ENCODE data around the gene SLIT1.

SLIT1 gene

DNA sequence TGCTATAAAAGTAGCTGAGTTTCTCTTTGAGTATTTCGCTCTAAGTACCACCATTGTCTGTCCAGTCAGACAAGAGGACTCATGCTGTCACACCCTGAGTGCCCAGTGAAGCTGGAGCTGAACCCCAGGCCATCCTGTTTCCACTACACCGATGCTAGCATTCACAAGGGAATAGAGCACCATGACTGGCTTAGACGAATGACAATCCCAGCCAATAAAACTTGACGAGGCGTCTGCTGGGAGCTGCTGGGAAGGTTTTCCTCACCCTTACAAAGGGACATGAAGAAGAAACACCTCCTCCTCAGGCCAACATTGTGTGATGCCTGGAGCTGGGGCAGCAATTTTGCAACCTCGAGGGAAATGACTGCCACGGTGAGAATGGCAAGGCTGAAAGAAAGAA lies 17.5 kb upstream of the SLIT1 start:
- DNase-seq (ENCODE audit: low read depth in 1 of 2, low spot score in 1 of 2), result no peak

GRCh38 chr10:97200616-97201015 lies 14.9 kb upstream of the SLIT1 start:
- DNase-seq (ENCODE audit: low read depth in 1 of 2, low spot score in 1 of 2), result no peak

DNA sequence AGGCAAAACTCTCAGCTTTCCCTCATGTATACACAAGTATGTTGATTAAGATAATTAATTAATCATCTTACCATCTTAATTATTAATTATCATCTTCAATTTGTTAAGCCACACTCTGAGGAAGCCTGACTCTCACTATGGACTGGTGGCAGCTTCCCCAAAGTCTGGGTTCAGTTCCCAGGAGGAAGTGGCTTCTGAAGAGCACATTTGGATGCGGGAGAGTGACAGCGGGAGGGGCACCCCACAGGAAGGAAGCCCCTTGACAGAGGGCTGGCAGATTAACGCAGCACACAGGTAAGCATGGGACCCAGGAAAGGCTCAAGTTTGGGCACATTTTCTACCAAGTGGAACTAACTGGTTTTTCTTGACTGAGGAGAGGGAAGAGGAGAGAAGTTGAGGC lies 13.4 kb upstream of the SLIT1 start:
- DNase-seq (ENCODE audit: low read depth in 1 of 2, low spot score in 1 of 2), result no peak

GRCh38 chr10:97197030-97197500 lies 11.3 kb upstream of the SLIT1 start:
- no peak for DNase-seq (ENCODE audit: low read depth in 1 of 2, low spot score in 1 of 2)

DNA sequence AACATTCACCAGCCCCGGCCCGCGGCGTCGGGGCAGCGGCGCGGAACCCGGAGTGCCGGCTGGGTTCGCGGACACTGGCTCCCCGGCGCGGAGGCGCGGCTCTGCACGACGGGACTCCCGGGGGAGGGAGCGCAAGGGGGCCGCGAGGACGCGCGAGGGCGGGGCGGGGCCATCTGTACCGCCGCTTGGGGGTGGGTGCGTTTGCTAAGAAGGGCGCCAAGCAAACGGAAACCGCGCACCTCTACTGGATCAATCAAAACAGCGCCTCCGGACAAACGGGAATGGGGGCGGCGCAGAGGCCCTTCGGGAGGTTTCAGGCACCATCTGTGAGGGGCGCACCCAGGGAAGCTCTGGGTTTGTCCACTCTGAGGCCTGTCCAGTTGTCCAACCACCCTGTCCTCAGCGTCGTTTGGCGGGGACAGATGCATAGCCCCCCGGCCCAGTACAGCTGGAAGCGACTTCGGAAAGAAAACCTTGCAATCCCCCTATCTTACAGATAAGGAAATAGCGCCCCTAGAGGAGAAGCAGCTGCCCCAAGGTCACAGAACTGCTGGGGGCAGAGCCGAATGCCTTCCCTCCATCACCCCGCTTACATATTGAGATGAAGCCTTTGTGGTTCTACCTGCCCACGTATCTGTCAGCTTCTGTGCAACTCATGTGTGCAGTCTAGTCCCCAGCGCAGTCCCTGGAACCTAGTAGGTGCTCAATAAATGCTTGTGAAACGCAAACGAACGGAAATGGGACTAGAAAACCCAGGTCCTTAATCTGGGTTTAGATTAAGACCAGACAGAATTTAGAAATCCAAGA lies 10.7 kb upstream of the SLIT1 start:
- peak; percentile 19 to 36 for DNase-seq (ENCODE audit: low read depth in 1 of 2, low spot score in 1 of 2)

DNA sequence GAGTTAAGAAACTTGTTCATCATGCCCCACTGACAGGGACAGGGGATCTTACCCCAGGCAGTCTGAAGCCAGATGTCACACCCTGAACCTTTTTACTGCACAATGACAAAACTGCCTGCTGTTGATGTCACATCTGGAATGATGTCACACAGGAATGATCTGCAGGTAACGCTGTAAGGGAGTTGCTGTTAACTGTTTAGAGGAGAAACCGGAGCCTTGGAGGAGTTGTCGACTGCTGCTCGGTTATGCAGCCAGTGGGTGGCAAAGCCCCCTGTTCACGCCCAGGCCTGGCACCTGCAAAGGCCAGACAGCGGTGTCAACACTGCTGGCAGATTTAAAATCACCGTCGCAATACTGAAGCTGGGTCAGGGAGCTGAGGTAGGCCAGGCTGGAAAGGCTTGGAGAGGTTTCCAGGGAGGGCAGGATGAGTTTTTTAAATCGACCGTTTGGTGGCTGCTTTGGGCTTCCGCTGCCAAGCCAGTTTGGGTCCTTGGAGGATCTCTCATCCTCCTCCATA lies 10.0 kb upstream of the SLIT1 start:
- no peak for DNase-seq (ENCODE audit: low read depth in 1 of 2, low spot score in 1 of 2)

DNA sequence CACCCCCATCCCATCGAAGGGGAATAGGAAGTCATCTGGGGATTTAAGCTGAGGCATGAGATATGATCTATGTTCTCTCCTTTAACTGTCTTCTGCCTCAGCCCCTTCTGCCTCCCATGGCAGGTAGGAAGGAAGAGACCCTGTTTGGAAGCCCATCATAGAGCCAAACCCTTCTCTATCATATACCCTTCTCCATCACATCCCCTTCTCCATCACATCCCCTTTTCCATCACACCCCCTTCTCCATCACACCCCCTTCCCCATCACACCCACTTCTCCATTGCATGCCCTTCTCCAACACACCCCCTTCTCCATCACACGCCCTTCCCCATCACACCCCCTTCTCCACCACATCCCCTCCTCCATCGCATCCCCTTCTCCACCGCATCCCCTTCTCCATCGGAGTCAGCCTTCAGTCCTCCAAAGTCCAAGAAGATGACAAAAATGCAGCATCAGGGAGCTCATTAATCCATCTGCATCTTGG lies 7.2 kb upstream of the SLIT1 start:
- no peak for DNase-seq (ENCODE audit: low read depth in 1 of 2, low spot score in 1 of 2)

DNA sequence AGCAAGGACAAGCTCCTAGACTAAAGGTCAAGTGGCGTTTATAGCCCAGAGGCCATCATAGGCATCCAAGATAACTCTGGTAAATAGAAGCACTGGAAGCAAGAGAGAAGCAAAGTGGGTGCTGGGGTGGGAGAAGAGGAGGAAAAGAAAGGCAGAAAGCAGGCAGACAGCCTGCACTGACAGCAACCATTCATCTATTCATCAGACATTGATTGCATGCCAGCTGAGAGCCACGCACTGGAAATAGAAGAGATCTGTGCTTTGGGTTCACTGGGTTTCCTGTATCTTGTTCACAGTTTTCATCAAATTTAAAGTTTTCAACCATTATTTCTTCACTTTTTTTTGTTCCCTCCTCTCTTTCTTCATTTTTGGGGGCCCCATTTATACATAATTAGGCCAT lies 4.7 kb upstream of the SLIT1 start:
- DNase-seq (ENCODE audit: low read depth in 1 of 2, low spot score in 1 of 2), result no peak

DNA sequence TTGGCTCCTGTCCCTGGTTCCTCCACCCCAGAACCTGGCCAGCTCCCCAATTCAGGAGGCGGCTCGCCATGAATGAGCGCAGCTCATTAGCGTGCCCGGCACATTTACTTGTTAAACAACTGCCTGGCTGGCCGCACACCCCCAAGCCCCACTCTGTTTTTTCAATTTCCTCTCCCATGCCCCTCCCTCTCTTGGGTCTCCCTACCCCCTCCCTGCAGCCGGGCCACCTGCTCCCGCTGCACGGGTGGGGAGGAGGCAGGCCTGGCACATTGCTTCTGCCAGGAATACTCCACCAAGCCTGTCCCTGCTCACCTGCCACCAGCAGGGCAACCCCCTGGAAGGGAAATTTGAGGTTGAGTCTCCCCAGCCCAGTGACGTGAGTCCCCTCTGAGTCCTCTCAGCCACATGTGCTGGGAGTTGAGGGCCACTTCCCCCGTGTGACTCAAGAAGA lies 2.5 kb upstream of the SLIT1 start:
- no peak for DNase-seq (ENCODE audit: low read depth in 1 of 2, low spot score in 1 of 2)

DNA sequence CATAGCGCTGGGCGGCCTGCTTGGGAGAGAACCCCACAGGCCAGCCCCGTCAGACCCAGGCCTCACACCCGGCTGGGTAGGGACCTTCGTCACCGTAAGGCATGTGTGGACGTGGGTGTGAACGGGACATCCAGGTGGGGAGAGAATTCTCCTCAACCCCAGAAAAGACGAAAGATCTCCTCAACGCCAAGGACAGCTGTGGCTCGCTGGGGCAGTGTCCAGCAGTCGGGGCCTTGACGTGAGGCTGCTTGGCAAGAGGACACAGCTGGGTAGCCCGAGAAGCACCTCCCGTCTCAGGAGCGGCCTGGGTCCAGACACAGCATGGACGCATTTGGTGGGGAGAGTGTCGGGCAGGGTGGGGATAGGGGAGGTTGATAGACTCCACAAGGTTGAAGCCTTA lies 1.2 kb upstream of the SLIT1 start:
- DNase-seq (ENCODE audit: low read depth in 1 of 2, low spot score in 1 of 2), result no peak

DNA sequence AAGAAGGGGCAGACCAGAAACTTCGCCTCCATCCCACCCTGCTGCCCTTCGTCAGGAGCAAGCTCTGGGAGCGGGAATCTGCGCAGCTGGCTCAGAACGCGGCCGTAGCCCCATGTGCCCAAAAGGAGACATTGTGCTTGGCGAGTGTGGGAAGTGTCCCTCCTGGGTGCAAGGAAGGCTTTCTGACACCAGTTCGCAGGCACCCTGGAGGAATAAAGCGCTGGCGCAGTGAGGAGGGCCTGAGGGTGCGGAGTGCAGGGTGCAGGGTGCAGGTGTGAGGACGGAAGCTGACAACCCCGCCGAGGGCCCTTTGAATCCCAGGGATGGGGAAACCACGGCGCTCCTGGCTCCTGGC lies 811 bp downstream of the SLIT1 start:
- no peak for DNase-seq (ENCODE audit: low read depth in 1 of 2, low spot score in 1 of 2)

GRCh38 chr10:97183314-97183713 lies 2.4 kb downstream of the SLIT1 start:
- no peak for DNase-seq (ENCODE audit: low read depth in 1 of 2, low spot score in 1 of 2)

DNA sequence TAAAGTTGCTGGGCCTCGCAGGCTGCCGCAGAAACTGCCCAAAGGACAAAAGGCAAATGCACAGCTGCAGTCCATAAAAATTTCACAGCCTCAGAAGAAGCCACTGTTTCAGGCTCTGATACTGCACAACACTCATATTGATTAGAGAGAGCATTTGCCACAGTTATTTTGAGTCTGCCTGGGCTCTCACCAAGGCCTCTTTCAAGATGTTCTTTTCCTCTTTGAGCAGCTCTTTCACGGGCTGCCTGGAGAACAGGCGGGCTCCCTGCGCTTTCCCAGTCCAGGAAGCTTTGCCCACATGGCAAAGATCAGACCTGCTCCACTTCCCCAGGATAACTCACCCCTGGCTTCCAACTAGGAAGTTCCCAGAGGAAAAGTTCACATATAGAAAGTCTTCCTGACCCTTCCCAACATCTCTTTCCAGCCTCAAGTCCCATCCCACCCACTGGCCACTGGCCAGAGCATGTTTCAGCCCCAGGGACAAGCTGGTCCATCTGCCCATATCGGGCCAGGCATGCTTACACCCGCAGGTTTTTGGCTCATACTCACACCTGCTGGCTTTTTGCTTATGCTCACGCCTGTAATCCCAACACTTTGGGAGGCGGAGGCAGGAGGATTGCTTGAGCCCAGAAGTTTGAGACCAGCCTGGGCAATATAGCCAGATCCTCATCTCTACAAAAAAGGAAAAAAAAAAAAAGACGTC lies 3.3 kb downstream of the SLIT1 start:
- DNase-seq (ENCODE audit: low read depth in 1 of 2, low spot score in 1 of 2), result no peak

GRCh38 chr10:97180986-97181385 lies 4.8 kb downstream of the SLIT1 start:
- DNase-seq (ENCODE audit: low read depth in 1 of 2, low spot score in 1 of 2), result no peak

GRCh38 chr10:97180363-97180755 lies 5.4 kb downstream of the SLIT1 start:
- no peak for DNase-seq (ENCODE audit: low read depth in 1 of 2, low spot score in 1 of 2)

DNA sequence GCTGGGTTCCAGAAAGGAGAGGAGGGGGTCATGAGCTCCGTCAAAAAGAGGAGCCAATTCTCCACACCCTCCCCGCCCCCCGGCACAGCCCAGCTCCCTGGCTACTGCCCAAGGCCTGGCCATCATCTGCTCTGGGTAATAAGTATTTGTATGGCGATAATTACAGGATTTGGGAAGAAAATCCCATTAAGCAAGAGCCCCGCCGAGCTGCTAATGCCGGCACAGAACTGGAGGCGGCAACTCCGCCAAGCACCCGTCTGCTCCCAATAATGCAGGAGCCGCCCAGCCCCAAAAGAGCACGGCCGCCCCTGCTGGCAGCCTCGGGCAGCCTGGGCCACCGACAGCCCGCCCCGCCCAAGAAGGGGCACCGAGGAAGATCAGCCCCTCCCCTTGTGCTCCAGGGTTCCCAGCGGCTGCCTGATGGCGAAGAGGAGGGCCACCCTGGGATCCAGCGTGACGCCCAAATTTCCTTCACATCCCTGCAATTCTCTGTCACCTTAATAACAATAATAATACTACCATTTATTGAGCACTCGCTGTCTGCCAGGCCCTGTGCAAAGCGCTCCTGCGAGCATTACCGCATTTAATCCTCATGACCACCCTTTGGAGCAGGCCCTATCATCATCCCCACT lies 5.9 kb downstream of the SLIT1 start:
- DNase-seq (ENCODE audit: low read depth in 1 of 2, low spot score in 1 of 2), result no peak

- no peak for DNase-seq (ENCODE audit: low read depth in 1 of 2, low spot score in 1 of 2)
These were observed 6.4 kb downstream of the SLIT1 start for GRCh38 chr10:97179311-97179710.

DNA sequence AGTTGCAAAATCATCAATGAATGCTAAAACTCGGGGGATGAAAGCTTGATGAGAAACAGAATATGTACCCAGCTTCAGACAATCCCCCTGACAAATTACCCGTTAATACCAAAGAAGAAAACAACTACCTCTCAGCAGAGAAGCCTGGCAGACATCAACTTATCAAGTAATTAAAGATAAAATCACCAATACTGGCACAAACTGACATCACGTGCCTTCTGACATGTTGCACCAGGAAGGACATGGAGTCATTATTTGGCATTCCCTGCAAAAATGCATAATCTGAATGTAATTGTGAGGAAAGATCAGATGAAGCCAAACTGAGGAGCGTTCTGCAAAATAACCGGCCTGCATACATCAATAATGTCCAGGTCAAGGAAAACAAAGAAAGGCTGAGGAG lies 7.7 kb downstream of the SLIT1 start:
- no peak for DNase-seq (ENCODE audit: low read depth in 1 of 2, low spot score in 1 of 2)

- no peak for DNase-seq (ENCODE audit: low read depth in 1 of 2, low spot score in 1 of 2)
These were observed 9.5 kb downstream of the SLIT1 start for GRCh38 chr10:97176226-97176625.

GRCh38 chr10:97175586-97175985 lies 10.2 kb downstream of the SLIT1 start:
- no peak for DNase-seq (ENCODE audit: low read depth in 1 of 2, low spot score in 1 of 2)

DNA sequence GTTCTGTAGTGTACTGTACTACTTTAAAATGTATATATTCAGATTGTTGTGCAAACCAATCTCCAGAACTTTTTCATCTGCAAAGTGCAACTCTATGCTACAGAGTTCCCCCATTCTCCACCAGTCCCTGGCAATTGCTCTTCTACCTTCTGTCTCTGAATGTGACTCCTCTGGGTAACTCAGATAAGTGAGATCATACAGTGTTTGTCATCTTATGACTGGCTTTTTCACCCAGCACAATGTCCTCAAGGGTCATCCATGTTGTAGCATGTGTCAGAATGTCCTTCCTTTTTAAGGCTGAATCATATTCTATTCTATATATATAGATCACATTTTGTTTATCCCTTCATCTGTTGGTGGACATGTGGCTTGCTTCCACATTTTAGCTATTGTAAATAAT lies 10.8 kb downstream of the SLIT1 start:
- DNase-seq (ENCODE audit: low read depth in 1 of 2, low spot score in 1 of 2), result no peak

- DNase-seq (ENCODE audit: low read depth in 1 of 2, low spot score in 1 of 2), result no peak
These were observed 11.4 kb downstream of the SLIT1 start for GRCh38 chr10:97174276-97174775.

All from stimulated activated CD4-positive, alpha-beta T cell treated with anti-CD3 and anti-CD28 coated beads, Interleukin-15, amount 100 ng/mL, for 1 hour (primary cell).